ENCODE measurements around the gene ADRA2B.
"Not testable (repeated sequence)": the region's sequence is repeated elsewhere in the genome, so short reads cannot be mapped to it uniquely, and the experiment has no call there.

Gene ADRA2B

DNA sequence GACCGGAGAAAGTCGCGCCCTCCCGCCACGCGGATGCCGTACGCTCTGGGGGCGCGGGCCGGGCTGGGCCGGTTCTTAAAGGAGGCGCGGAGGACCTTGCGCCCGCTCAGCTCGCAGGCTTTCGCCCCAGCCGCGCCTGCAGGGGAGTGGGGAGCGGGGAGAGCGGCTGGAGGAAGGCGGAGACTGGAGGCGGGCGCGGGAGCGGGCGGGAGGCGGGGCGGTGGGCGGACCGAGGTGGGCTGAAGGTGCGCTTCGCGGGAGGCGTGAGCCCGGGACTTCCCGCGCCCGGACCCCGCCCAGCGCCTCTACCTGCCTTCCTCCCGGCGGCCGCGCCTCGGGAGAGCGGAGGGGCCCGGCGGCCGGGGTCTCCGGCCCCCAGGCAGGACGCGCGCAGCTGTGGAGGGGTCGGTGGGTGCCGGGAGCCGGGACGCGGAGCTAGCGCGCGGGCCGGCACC, at the start of gene ADRA2B:
ADRA2B (minus strand) TSS at position 148 of the 455 bp plus-strand sequence. CDS start 422 bp downstream, outside the sequence.
- DNase-seq: no peak

DNA sequence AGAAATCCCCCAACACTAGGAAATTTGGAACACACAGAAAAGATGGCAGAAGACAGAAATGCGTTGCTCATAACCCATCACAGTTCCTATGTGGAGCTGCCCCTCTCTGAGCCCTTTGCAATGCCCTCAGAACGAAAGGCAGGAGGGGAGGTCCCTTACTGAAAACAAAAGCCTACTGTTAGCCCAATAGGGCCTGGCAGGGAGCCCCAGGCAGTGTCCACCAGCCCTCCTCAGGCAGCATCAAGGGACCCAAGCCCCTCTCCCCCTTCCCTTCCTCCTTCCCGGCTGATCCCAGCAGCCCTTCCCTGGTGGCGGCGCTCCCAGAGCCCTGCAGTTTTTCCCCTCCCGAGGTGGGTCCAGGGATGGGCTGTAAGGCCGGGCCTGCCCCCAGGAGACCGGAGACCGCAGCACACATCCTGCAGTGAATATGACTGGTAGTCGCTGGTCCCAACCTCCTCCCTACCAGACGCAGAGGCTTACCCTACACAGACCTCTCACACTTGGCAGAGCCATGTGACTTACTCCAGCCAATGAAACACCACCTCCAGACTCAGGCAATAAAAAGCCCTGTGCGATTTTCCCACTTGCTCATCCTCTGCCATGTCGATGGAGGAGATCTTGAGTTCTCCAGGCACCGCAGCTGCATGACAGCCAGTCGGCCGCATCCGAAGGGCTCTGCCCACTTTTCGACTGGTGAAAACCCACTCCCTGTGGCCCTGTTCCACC, 48.3 kb upstream of the ADRA2B start:
- no peak for DNase-seq

DNA sequence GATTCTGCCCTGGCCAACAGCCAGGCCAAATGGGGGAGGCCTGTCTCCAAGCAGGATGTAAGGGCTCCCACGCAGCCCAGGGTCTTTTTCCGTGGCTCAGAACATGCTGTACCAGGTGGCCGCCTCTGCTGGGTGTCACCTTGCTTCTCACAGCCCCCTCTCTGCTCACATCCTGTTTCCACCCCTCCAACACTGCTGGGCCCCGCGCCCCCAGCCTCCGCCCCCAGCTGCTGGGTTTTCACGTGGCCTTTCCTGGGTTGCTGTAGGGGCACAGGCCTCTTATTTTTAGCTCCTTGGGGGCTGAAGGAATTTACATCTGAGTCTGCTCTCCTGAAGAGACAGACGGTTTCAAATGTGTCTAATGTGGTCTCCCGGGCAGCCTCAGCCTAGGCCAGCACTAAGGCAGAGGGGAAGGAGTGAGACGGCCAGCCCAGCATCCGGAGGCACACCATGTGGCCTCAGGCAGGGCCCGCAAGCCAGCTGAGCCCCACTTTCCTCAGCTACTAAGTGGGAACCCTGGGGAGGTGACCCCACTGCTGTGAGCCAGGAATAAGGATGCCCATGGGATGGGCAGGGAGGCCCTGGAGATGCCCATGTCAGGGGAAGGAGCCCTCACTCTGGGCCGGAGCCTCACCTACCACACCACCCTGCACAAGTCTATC, 47.5 kb upstream of the ADRA2B start:
- DNase-seq: no peak

DNA sequence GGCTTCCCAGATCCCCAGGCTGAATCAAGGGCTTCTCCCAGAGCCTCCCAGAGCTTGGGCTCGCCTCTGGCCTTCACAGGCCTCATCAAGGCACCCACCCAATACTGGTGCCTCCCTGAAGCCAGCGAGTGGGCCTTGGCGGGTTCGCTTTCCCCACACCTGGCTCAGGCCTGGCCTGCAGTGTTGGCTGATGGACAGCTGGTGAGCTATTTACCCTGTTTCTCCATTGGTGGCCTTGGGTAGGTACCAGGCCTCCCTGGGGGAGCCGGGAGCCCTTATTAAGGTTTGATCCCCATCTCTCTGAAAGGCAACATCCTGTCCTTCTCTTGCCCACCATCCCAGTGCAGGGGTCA, 47.0 kb upstream of the ADRA2B start:
- no peak for DNase-seq

DNA sequence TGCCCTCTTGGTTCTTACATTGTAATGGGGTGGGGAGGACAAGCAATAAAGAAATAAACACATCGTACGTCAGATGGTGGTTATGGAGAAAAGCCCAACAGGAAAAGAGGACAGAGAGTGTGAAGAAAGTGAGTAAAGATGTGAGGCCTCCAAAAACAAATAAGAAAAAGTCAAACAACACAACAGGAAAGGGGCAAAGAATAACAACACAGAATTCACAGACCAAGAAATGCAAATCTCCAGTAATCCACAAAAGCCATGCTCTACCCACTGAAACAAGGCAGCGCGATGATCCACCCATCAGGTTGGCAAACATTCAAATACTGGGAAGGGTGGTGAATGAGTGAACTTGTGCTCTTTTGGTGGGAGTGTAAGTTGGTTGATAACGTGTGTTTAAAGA, 45.5 kb upstream of the ADRA2B start:
- no peak for DNase-seq

DNA sequence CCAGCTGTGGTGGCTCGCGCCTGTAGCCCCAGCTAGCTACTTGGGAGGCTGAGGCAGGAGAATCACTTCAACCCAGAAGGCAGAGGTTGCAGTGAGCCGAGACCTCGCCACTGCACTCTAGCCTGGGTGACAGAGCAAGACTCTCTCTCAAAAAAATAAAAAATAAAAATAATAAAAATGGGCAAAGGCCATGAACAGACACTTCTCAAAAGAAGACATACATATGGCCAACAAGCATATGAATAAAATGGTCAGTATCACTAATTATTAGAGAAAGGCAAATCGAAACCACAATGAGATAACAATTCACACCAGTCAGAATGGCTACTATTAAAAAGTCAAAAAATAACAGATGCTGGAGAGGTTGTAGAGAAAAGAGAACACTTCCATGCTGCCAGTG, 44.0 kb upstream of the ADRA2B start:
- DNase-seq: not testable (repeated sequence)

DNA sequence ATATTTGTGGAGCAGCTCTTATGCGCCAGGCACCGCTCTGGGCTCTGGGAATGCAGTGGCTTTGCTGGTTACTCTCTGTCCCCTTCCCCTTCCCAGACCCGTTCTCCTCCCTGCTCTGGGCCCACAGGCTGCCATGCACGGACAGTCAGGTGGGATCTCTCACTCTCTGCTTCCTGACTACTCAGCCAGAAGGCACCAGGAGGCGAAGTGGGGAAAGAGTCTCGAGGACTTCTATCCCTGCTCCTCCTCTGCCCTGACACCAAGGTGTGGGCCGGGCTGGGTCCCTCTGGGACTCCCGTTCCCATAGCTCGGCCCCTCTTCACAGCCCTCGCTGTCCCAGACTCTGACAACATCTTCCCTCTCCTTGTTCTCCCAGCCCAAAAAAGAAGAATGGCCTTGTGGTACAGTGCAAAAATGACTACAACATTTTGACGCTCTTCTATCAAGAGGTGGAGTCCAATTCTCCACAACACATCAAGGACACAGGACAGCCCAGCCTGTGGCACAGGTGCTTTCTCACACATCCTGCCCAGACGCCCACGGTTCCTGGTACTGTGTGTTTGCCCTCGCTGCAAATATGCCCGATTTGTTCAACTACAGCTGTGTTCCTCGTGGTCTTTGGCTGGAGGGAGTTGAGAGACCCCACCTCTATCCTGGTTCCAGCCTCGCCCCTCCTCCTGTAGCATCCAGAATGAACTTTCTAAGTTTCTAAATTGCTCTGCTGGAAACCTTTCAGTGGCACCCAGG, 42.9 kb upstream of the ADRA2B start:
- no peak for DNase-seq

DNA sequence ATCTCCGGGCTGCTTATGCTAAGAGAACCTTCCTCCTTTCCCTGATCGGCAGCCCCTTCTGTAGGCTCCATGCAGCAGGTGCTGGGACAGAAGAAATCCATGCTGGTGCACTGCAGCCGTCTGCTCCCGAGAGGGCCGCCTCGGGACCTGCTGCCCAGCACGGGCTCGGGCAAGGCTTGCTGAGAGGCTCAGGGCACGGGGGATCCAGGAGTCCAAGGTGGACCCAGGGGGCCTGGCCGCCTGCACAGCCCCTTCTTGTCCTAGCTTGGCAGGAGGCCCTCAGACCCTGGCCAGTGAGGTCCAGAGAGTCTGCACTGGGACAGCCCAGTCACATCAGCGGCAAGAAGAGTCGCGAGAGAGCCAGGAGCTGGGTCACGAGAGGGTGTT, 42.2 kb upstream of the ADRA2B start:
- no peak for DNase-seq

DNA sequence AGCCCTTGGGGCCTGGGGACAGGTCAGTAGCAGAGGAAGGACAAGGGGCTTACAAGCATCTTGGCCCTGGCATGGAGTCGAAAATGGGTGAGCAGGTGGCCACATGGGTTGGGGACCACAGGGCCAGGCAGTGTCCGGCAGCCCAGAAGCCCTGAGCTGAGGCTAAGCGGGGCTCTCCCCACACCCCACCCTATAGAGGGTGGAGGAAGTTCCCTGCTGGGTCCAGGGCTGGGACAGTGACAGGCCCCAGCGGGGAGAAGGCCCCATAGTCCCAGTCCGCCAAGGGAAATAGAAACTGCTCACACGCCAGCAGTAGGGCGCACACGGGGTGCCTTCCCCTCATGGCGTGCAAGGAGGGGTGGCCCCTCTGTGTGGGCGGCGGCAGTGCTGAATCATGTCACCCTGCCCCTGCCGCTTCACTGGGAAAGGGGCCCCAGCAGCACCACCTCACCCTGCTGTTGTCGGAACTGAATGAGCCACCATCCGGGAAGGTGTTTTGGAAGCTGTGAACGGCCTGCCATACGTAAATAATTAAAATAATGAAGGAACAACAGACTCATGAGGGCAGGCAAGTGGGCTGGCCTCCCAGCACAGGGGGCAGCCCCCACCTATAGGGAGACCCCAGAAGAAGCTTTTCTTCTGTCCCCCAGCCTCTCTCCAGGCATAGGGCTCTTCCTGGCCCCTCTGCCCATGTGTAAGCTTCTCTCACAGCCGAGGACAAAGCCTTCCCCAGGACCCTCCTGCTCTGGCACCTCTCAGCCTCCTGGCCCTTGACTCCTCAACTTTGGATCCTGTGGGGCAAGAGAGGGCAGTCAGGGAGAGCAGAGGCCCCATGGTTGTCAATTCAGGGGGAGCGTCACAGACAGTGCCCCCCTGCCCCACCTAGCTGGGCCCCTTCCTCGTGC, 41.5 kb upstream of the ADRA2B start:
- DNase-seq: no peak

DNA sequence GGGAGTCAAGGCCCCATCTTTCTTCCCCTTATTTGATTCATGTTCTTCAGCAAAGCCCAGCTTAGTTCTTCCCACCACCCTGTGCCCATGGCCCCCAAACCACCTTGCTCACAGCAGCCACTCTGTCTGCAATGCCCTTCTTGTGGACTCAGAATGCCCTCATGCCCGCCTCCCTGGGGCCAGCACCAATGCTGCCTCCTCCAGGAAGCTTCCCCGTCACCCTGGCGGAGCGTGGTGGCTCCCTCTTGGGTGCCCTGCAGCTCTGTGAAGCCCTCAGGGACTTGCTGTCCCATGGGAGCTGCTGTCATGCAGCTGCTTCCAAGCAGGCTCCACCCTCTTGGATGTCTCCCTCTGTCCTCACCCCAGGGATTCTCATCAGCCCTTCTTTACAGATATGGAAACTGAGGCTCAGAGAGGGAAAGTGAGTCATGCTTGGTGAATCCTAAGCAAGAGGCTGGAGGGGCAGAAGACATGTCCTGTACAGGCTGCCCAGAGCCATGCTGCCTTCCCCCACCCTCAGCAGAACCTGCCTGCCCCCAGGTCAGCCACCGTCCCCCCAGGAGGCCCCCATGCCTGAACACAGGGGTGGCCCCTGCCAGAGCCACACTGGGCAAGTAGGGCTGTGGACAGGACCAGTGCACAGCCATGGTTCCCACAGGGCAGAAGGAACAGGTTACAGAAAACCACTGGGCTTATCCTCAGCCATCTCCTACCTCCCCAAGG, 40.7 kb upstream of the ADRA2B start:
- DNase-seq: no peak

DNA sequence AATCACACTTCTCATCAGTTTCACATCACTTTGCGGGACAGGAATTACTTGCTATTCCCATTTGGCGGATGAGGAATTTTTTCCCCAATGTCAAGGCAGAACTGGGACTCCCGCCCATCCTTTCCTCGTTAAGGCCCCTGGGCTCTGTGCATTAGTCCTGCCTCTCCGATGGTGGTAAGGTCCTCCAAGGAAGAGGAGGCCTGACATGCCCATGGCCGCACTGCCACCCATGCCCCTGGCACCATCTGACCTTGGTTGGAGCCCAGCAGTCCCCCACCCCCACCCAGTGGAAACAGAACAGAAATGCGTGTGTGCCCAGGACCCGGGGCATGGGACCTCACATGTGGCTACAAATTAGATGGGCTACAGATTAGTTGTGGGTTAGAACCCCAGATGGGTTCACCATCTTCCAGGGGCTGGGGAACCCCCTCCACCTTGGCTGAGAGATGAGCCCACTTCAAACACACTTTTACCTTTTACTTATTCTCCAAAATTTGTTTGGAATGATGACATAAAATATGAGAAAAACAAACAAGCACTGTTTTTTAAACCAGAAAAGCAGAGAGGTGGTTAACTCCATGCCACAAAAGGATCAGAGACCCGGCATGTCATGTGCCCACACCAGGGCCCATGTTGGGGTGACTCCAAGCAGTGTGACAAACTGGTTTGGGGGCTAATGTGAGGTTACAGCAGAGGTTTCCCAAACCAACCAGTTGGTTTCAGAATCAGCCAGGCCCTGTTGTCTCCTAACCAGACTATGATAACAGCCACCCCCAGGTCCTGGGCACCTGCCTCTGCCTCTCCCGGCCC, 39.8 kb upstream of the ADRA2B start:
- DNase-seq: no peak

DNA sequence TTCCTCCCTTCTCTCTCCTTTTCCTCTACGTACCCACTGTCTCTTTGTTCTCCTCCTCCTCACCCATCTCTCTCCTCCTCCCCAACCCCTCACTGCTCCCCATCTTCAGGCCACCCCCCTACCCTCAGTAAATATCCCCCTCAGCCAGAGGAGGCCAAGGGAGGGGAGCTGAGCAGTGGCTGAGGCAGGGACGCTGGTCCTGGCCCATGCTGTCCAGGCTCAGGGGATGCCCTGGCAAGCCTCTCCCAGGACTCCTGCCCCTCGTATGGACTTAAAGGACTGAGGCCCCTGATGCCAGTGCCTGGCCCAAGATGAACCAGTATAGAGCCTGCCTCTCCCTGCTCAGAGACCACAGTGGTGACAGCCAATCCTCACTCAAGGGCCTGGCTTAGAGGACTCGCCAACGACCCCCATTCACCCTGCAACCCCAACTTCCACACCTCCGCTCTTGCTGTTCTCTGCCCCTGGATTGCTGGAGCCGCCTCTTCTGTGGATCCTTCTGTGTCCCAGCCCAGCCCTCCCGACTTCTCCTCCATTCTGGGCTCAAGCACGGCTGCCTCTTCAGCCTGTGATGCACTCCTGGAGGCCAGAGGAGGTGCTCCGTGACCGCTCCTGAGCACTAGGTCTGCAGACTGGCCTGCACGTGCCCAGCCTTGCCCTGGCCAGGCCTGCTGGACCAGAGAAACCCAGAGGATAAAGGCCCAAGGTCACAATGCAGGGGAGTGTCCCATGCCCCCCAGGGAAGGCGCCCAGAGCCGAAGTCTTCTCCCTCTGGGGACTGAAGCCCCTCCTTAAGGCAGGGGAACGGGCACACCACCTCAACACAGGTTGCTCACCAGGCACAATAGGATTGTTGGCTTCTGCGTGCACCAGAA, 38.4 kb upstream of the ADRA2B start:
- DNase-seq: no peak

DNA sequence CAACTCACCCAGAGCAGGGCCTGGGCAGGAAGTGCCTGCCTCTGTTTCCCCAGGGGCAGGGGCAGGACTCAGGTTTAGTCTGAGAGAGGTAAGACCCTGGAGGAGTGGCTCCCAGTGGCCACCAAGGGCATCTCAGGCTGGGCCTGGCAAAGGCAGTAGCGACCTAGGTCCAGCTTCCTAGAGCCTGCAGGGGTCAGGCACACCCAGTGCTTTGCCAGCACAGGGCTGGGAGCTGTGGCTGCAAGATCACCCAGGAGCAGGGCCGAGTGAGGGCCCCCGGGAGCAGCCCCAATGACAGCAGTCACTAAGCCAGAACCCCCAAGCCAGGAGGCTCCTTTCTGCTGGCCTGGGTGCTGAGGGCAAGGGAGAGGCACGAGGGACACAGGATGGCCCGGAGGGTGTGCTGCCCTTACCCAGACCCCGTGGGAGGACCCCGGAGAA, 37.6 kb upstream of the ADRA2B start:
- no peak for DNase-seq

DNA sequence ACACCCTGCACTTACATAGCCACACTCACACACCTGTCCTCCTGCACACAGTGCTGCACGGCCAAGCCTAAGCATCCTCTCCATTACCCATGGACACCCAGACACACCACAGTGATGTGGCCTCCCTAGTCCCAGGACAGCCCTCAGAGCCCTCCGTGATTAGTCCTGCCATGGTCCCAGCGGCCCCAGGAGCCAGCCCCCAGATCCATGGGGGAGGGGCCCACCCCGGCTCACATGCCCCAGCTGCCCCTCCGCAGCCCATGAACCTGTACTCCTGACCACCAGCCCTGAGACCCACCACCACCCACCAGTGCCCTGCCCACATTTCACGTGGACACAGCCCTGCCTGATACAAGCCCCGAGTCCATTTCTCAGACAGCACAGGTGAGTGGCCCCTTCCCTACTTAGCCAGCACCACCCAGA, 36.9 kb upstream of the ADRA2B start:
- no peak for DNase-seq

DNA sequence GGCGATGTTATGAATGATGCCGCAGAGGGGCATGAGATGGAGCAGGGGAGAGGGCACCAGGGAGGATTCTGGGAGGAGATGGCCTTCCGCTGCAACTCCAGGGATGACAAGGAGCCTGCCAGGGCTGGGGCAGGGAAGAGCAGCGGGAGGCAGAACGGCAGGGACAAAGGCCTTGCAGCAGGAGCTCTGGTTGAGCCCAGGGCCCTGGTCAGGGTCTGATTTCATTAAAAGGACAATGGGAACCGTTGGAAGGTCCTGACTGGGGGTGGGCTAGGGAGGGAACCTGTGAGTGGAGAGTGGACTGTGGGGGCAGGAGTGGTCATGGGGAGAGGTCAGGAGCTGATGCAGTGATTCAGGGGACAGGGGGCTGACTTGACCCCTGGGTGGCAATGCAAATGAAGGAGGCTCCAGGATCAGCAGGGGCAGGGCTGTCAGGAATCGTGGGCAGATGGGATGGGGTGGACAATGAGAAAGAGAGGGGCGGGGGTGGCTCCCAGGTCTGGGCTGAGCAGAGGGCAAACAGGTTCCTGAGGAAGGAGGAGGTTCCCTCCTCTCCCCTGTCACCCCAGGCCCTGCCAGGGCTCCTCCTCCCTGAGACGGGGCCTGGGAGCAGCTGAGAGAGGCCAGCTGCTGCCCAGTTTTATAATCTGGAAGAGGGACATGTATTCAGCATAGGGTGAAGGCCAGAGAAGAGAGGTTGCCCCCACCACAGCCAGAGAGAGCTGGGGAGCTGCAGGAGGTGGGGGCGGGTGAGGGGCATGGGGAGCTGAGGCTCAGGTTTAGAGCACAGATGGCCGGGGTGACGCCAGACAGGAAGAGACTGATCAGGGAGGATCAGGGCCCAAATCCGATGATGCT, 36.2 kb upstream of the ADRA2B start:
- DNase-seq: no peak

DNA sequence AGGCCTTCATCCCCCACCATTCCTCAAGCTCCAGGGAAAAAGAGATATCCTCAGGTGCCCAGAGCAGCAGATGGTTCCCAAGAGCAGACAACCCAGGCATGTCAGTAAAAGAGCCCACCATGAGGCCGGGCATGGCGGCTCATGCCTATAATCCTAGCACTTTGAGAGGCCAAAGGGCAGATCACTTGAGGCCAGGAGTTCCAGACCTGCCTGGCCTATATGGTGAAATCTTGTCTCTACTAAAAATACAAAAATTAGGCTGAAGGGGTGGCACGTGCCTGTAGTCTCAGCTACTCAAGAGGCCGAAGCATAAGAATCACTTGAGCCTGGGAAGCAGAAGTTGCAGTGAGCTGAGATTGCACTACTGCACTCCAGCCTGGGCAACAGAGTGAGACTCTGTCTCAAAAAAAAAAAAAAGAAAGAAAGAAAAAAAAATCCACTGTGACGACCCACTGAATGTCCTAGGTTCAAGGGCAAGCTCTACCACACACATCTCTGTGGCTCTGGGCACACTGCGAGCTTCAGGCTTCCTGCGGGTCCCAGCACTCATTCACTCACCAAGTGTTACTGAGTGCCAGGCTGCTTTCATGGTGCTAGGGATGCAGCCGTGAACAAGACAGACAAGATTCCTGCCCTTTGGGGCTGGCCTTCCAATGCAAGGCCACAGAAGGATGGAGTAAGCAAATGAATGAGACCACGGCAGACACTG, 35.4 kb upstream of the ADRA2B start:
- DNase-seq: no peak

DNA sequence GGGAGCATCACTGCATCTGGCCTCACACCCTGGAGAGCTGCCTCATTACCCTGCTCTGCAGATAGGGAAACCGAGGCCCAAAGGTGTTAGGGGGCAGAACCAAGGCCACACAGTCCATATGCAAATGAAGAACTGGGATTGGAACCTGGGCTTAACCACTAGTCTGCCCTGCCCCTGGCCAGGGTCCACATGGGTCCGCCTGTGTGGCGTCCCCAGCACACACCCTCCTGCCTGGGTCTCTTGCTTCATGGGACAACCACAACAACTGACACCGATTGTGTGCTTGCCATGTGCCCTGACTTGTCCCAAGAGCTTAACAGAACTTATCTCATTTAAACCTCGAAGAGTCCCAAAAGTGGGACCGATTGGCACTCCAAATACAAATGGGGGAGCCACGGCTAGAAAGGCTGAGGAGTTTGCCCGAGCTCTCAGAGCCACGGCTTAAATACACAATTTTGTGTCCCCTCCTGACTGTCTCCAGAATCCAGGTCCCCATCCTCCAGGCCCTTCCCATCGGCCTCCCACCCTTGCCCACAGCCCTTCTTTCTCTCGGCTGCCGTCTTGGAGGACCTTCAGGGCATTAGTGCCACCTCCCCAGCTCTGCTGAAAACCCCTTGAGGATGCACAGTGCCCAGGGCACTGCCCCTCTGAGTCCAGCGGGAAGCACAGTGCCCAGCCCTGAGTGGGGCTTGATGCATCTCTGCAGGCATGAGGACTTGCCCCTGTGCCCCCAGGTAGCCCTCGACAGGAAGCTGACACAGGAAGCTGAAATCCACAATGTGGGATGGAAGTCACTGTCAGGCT, 34.6 kb upstream of the ADRA2B start:
- DNase-seq: no peak
